Endothelial cell of umbilical vein (primary cell): ENCODE measurements around the gene RPL41. TPM values are rescaled to one million over a fixed set of nuclear protein-coding genes. Genes with fewer than 3 reads are reported as not detected.

Experiments
- BruUV-seq: library from RNA; stranded (reverse); fragments of 400-500 nt; replicated peaks from 2 replicates; lab custom pipeline; 2021; lab: Mats Ljungman, UMichigan
- CTCF ChIA-PET: fragments of 300-600, 350-600 bp; sonication (Branson Sonifier 250); formaldehyde crosslinking; loops from one replicate; lab custom pipeline; 2021; ENCODE audit warnings: antibody characterized with exemption, inconsistent platforms; lab: Charles Lee
- POLR2A ChIA-PET: fragments of 300-600, 350-600 bp; sonication (Branson Sonifier 250); formaldehyde crosslinking; loops from one replicate; lab custom pipeline; 2021; ENCODE audit warnings: antibody characterized with exemption, inconsistent platforms; lab: Charles Lee
- DNase-seq: peaks from one replicate; pipeline ENCODE4 v3.0.0-alpha.2; 2011; ENCODE audit warnings: low read depth, low spot score
- FAIRE-seq: peaks from 2 replicates; lab custom pipeline; 2011; peaks lifted over from hg19 to GRCh38; lab: Jason Lieb, UNC
- H2AFZ ChIP-seq: 2 replicates; pipeline ENCODE4 v1.6.0; 2012; ENCODE audit warnings: low read depth, low read length, control low read depth, inconsistent platforms
- H3K27ac ChIP-seq: 2 replicates; pipeline ENCODE4 v1.5.1; 2011; ENCODE audit warnings: low read depth, mild to moderate bottlenecking, control low read depth, low read length, moderate library complexity; ENCODE audit not compliant: insufficient read depth
- H3K27me3 ChIP-seq, 2 experiments: 2 replicates each; pipeline versions ENCODE4 v1.6.0 to v1.6.1; 2011; ENCODE audit warnings: low read length in 2 of 2, mixed read lengths in 1 of 2; ENCODE audit not compliant: control insufficient read depth in 2 of 2, insufficient read depth in 2 of 2
- H3K36me3 ChIP-seq, 2 experiments: 2 replicates in 1 of 2; 3 replicates in 1 of 2; pipeline ENCODE4 v1.5.1; 2011; ENCODE audit warnings: low read length in 2 of 2, mild to moderate bottlenecking in 1 of 2, moderate library complexity in 1 of 2; ENCODE audit not compliant: control insufficient read depth in 2 of 2, insufficient read depth in 2 of 2; ENCODE audit errors: extremely low read depth in 1 of 2
- H3K4me1 ChIP-seq: 3 replicates; pipeline ENCODE4 v1.5.1; 2011; ENCODE audit warnings: mild to moderate bottlenecking, low read length; ENCODE audit not compliant: control insufficient read depth, insufficient read depth; ENCODE audit errors: extremely low read depth
- H3K4me2 ChIP-seq: 2 replicates; pipeline ENCODE4 v1.6.1; 2011; ENCODE audit warnings: low read length, control low read depth, mixed read lengths; ENCODE audit not compliant: insufficient read depth
- H3K4me3 ChIP-seq, 3 experiments: fragments of 200-600 bp in 1 of 3; sonication (generic), shearing (Covaris generic) in 1 of 3; replicated peaks in 1 of 3; 2 replicates each; pipeline ENCODE4 v1.5.1; 2011 to 2016; ENCODE audit warnings: control low read depth in 3 of 3, low read length in 3 of 3, mild to moderate bottlenecking in 2 of 3, inconsistent platforms in 1 of 3, low read depth in 1 of 3, moderate library complexity in 1 of 3; ENCODE audit not compliant: insufficient read depth in 1 of 3
- H3K79me2 ChIP-seq: 2 replicates; pipeline ENCODE4 v1.6.0; 2012; ENCODE audit warnings: low read length, inconsistent platforms; ENCODE audit not compliant: control insufficient read depth, insufficient read depth
- H3K9ac ChIP-seq: replicated peaks from 2 replicates; pipeline ENCODE3; 2011; ENCODE audit warnings: low read length, control low read depth; ENCODE audit not compliant: insufficient read depth; ENCODE audit errors: extremely low read depth
- H3K9me1 ChIP-seq: replicated peaks from 3 replicates; pipeline ENCODE4 v1.6.0; 2011; ENCODE audit warnings: mild to moderate bottlenecking, low read length; ENCODE audit not compliant: control insufficient read depth, insufficient read depth; ENCODE audit errors: extremely low read depth
- H3K9me3 ChIP-seq: replicated peaks from 2 replicates; pipeline ENCODE4 v1.5.1; 2012; ENCODE audit warnings: low read length, inconsistent platforms; ENCODE audit not compliant: control insufficient read depth, insufficient read depth
- H4K20me1 ChIP-seq: replicated peaks from 2 replicates; pipeline ENCODE3; 2011; ENCODE audit warnings: mild to moderate bottlenecking, low read length; ENCODE audit not compliant: control insufficient read depth, insufficient read depth; ENCODE audit errors: extremely low read depth
- CTCF ChIP-seq, 2 donors: IDR thresholded peaks; 1 replicate in 1 of 2; 2 replicates in 1 of 2; pipeline ENCODE4 v1.5.1; 2011; ENCODE audit warnings: low read length in 2 of 2, mild to moderate bottlenecking in 2 of 2, moderate library complexity in 2 of 2, control low read depth in 1 of 2, inconsistent platforms in 1 of 2, low read depth in 1 of 2; ENCODE audit not compliant: insufficient read depth in 1 of 2; ENCODE audit errors: extremely low read depth in 1 of 2
- EZH2 ChIP-seq: IDR thresholded peaks from 2 replicates; pipeline ENCODE4 v1.6.1; 2012; ENCODE audit warnings: borderline replicate concordance, low read depth, mild to moderate bottlenecking, moderate library complexity, low read length, inconsistent platforms; ENCODE audit not compliant: severe bottlenecking
- FOS ChIP-seq: IDR thresholded peaks from 2 replicates; pipeline ENCODE4 v1.6.1; 2011; ENCODE audit warnings: mild to moderate bottlenecking, low read length, moderate library complexity, borderline replicate concordance; ENCODE audit not compliant: insufficient read depth
- GATA2 ChIP-seq: IDR thresholded peaks from 2 replicates; pipeline ENCODE4 v1.7.0; 2011; ENCODE audit warnings: low read depth, mild to moderate bottlenecking, moderate library complexity, mixed read lengths, low read length; ENCODE audit not compliant: insufficient read length, insufficient read depth
- JUN ChIP-seq: IDR thresholded peaks from 2 replicates; pipeline ENCODE4 v1.6.1; 2011; ENCODE audit warnings: borderline replicate concordance, low read depth; ENCODE audit not compliant: insufficient read length, insufficient read depth
- MAX ChIP-seq: IDR thresholded peaks from 2 replicates; pipeline ENCODE4 v1.6.1; 2011; ENCODE audit not compliant: insufficient read depth, insufficient read length
- MYC ChIP-seq: IDR thresholded peaks from one replicate; pipeline ENCODE4 v1.6.1; 2011; ENCODE audit warnings: mild to moderate bottlenecking, low read depth, low read length
- POLR2A ChIP-seq: IDR thresholded peaks from 2 replicates; pipeline ENCODE4 v1.6.1; 2012; ENCODE audit warnings: low read depth, mild to moderate bottlenecking, control low read depth, low read length
- POLR2AphosphoS5 ChIP-seq: IDR thresholded peaks from 2 replicates; pipeline ENCODE4 v1.6.1; 2012; ENCODE audit warnings: low read depth, mild to moderate bottlenecking, control low read depth, low read length, moderate library complexity; ENCODE audit not compliant: insufficient read depth
- dilution Hi-C: fragments of 300-500 bp; cut with MboI; formaldehyde crosslinking; loops from one replicate; pipeline ENCODE4 v1.15.0; 2019; ENCODE audit warnings: low sequenced_read_pairs; ENCODE audit not compliant: extremely low pct_ligation_motif_present
- intact Hi-C: fragments of 100-400 bp; cut with micrococcal nuclease; formaldehyde crosslinking; loops from one replicate; pipeline ENCODE4 v1.10.0; 2022
- polyA plus RNA-seq, 4 experiments: library from polyadenylated mRNA; depleted of rRNA in 3 of 4; stranded (reverse) in 3 of 4; unstranded in 1 of 4; fragments of >200 nt; gene quantifications; 2 replicates each; pipeline versions ENCODE4 v1.2.1 to v1.2.3, GENCODE V29; 2011 to 2012; ENCODE audit warnings: missing spikeins in 1 of 4
- total RNA-seq: library from RNA; stranded (reverse); gene quantifications from 2 replicates; pipeline ENCODE4 v1.2.3, GENCODE V29; 2021

The RPL41 gene
- total and polyA plus RNA-seq, 2 donors (not counting 3 experiments of a cell fraction or from before 2014, with no cell fraction given): 3,212 to 9,990 TPM

- no peak for DNase-seq
Observed at GRCh38 chr12:56154818-56155217, 38.4 kb downstream of the RPL41 start.

More at GRCh38 chr12:56154818-56155217, 38.4 kb downstream of the RPL41 start:
- H3K36me3 ChIP-seq: peaks cover 3 to 7% of the 10 kb centered on the region in 2 experiments
- intact Hi-C loops: no loop called here
- no peak overlapping the region for H2AFZ ChIP-seq
- POLR2A ChIA-PET: no interaction called here
- H3K9ac ChIP-seq: no peak overlapping the region
- H3K4me1 ChIP-seq: peaks cover 22% of the 10 kb centered on the region
- no peak overlapping the region for H3K4me3 ChIP-seq
- H4K20me1 ChIP-seq: no peaks in the 10 kb centered on the region
- H3K9me3 ChIP-seq: no peaks in the 10 kb centered on the region
- no TSS peak for BruUV-seq
- H3K9me1 ChIP-seq: no peaks in the 10 kb centered on the region
- H3K4me2 ChIP-seq: no peak overlapping the region
- CTCF ChIA-PET: interaction anchor here (0.7 to 1.9 kb wide), 3 partner anchors 27 to 30 kb away, joined by 3 to 6 read pairs (median 4); partner anchors contain the start of gene ESYT1
- no peak for FAIRE-seq
- dilution Hi-C loops: no loop called here
- no peak for TF ChIP-seq FOS
- no peak for TF ChIP-seq MYC
- no peak for TF ChIP-seq POLR2A
- no peak for TF ChIP-seq MAX
- no peak for TF ChIP-seq EZH2
- no peak for TF ChIP-seq CTCF (IDR thresholded peaks at IDR 0.05; ENCODE audit: extremely low read depth in 1 of 2, insufficient read depth in 1 of 2, low read depth in 1 of 2, low read length in 2 of 2)
- no peak for TF ChIP-seq GATA2
- no peak for TF ChIP-seq POLR2AphosphoS5
- no peak for TF ChIP-seq JUN
- no peaks in the 10 kb centered on the region for H3K27me3 ChIP-seq
- H3K27ac ChIP-seq: no peak overlapping the region
- H3K79me2 ChIP-seq: peaks cover 21% of the 10 kb centered on the region
